Activated T-cell treated with anti-CD3 and anti-CD28 coated beads, Interleukin-2, amount 50 U/mL, for 24 hours (primary cell): ENCODE measurements around the gene VMA21.
A peak's percentile ranks its signal among the peaks of the same experiment; 100 is the strongest.

Source experiments
- DNase-seq: peaks from one replicate; pipeline ENCODE4 v3.0.0-alpha.2; 2020
- H3K27ac Mint-ChIP-seq: 2 replicates; pipeline ENCODE4 v1.8.0; 2020; ENCODE audit warnings: mild to moderate bottlenecking, mixed read lengths
- H3K27me3 Mint-ChIP-seq: 2 replicates; pipeline ENCODE4 v1.8.0; 2020; ENCODE audit warnings: mixed read lengths
- H3K36me3 Mint-ChIP-seq: 2 replicates; pipeline ENCODE4 v1.8.0; 2020; ENCODE audit warnings: low read depth, mixed read lengths
- H3K4me1 Mint-ChIP-seq: 2 replicates; pipeline ENCODE4 v1.8.0; 2020; ENCODE audit warnings: low read depth, mixed read lengths
- H3K4me3 Mint-ChIP-seq: 2 replicates; pipeline ENCODE4 v1.8.0; 2020; ENCODE audit warnings: mild to moderate bottlenecking, moderate library complexity, mixed read lengths
- H3K9me3 Mint-ChIP-seq: 2 replicates; pipeline ENCODE4 v1.8.0; 2020; ENCODE audit warnings: mixed read lengths

The VMA21 gene

GRCh38 chrX:151396825-151397740, at the start of gene VMA21:
Gene VMA21 (plus strand): TSS chrX:151397206. CDS start chrX:151397309, 103 bp downstream.
- DNase-seq = peak; percentile 86
- H3K36me3 Mint-ChIP-seq = peaks cover 43% of the 10 kb centered on the region
- H3K4me3 Mint-ChIP-seq = peak within 1 kb of the TSS; percentile 85
- no peaks in the 10 kb centered on the region for H3K9me3 Mint-ChIP-seq
- H3K4me1 Mint-ChIP-seq = peaks cover 57% of the 10 kb centered on the region
- H3K27ac Mint-ChIP-seq = peak within 1 kb of the TSS; percentile 97
- peaks cover 3% of the 10 kb centered on the region for H3K27me3 Mint-ChIP-seq

GRCh38 chrX:151359341-151359740, 37.7 kb upstream of the VMA21 start:
- H3K27me3 Mint-ChIP-seq = peaks cover 52% of the 10 kb centered on the region
- H3K27ac Mint-ChIP-seq = no peak overlapping the region
- H3K9me3 Mint-ChIP-seq = no peaks in the 10 kb centered on the region
- peaks cover 5% of the 10 kb centered on the region for H3K4me1 Mint-ChIP-seq
- H3K4me3 Mint-ChIP-seq = no peak overlapping the region
- DNase-seq = no peak
- no peaks in the 10 kb centered on the region for H3K36me3 Mint-ChIP-seq

- Mint-ChIP-seq H3K9me3 (no peaks in the 10 kb centered on the region), H3K27ac (no peak overlapping the region), H3K27me3 (peaks cover 51% of the 10 kb centered on the region), H3K4me1 (peaks cover 5% of the 10 kb centered on the region), H3K4me3 (peak overlapping the region; percentile 54), H3K36me3 (no peaks in the 10 kb centered on the region)
- peak; percentile 65 for DNase-seq
Observed at GRCh38 chrX:151359931-151360871, 36.8 kb upstream of the VMA21 start.

- Mint-ChIP-seq H3K36me3 (no peaks in the 10 kb centered on the region), H3K4me3 (no peak overlapping the region), H3K27ac (no peak overlapping the region), H3K9me3 (no peaks in the 10 kb centered on the region), H3K27me3 (peaks cover 44% of the 10 kb centered on the region), H3K4me1 (peaks cover 5% of the 10 kb centered on the region)
- no peak for DNase-seq
Observed at GRCh38 chrX:151363316-151363715, 33.7 kb upstream of the VMA21 start.

GRCh38 chrX:151365579-151365978, 31.4 kb upstream of the VMA21 start:
- H3K4me3 Mint-ChIP-seq = no peak overlapping the region
- H3K9me3 Mint-ChIP-seq = no peaks in the 10 kb centered on the region
- H3K27me3 Mint-ChIP-seq = peaks cover 45% of the 10 kb centered on the region
- H3K36me3 Mint-ChIP-seq = no peaks in the 10 kb centered on the region
- DNase-seq = no peak
- no peaks in the 10 kb centered on the region for H3K4me1 Mint-ChIP-seq
- no peak overlapping the region for H3K27ac Mint-ChIP-seq

GRCh38 chrX:151370906-151371305, 26.1 kb upstream of the VMA21 start:
- no peaks in the 10 kb centered on the region for H3K9me3 Mint-ChIP-seq
- no peak for DNase-seq

GRCh38 chrX:151384807-151385206, 12.2 kb upstream of the VMA21 start:
- no peak for DNase-seq
- no peak overlapping the region for H3K27ac Mint-ChIP-seq

More at GRCh38 chrX:151370906-151371305, 26.1 kb upstream of the VMA21 start:
- no peak overlapping the region for H3K4me3 Mint-ChIP-seq
- no peak overlapping the region for H3K27ac Mint-ChIP-seq
- no peaks in the 10 kb centered on the region for H3K36me3 Mint-ChIP-seq
- peaks cover 60% of the 10 kb centered on the region for H3K27me3 Mint-ChIP-seq
- no peaks in the 10 kb centered on the region for H3K4me1 Mint-ChIP-seq

GRCh38 chrX:151386838-151387459, 10.1 kb upstream of the VMA21 start:
- no peak for DNase-seq
- H3K4me3 Mint-ChIP-seq = no peak overlapping the region
- H3K36me3 Mint-ChIP-seq = no peaks in the 10 kb centered on the region
- peaks cover under 1% of the 10 kb centered on the region for H3K4me1 Mint-ChIP-seq
- H3K27me3 Mint-ChIP-seq = peaks cover 3% of the 10 kb centered on the region
- H3K9me3 Mint-ChIP-seq = no peaks in the 10 kb centered on the region
- no peak overlapping the region for H3K27ac Mint-ChIP-seq

More at GRCh38 chrX:151384807-151385206, 12.2 kb upstream of the VMA21 start:
- no peaks in the 10 kb centered on the region for H3K9me3 Mint-ChIP-seq
- H3K4me3 Mint-ChIP-seq = no peak overlapping the region
- H3K4me1 Mint-ChIP-seq = no peaks in the 10 kb centered on the region
- H3K36me3 Mint-ChIP-seq = no peaks in the 10 kb centered on the region
- H3K27me3 Mint-ChIP-seq = peaks cover 3% of the 10 kb centered on the region

- Mint-ChIP-seq H3K36me3 (no peaks in the 10 kb centered on the region), H3K4me3 (no peak overlapping the region), H3K27me3 (no peaks in the 10 kb centered on the region), H3K4me1 (peaks cover 33% of the 10 kb centered on the region), H3K27ac (no peak overlapping the region), H3K9me3 (no peaks in the 10 kb centered on the region)
- DNase-seq = no peak
Observed at GRCh38 chrX:151391722-151392121, 5.3 kb upstream of the VMA21 start.

- Mint-ChIP-seq H3K4me1 (peaks cover 33% of the 10 kb centered on the region), H3K27ac (peak overlapping the region; percentile 71), H3K36me3 (peaks cover 11% of the 10 kb centered on the region), H3K27me3 (no peaks in the 10 kb centered on the region), H3K4me3 (no peak overlapping the region), H3K9me3 (no peaks in the 10 kb centered on the region)
- DNase-seq = no peak
Observed at GRCh38 chrX:151393514-151393913, 3.5 kb upstream of the VMA21 start.

GRCh38 chrX:151396042-151396824, 773 bp upstream of the VMA21 start:
- peaks cover 35% of the 10 kb centered on the region for H3K36me3 Mint-ChIP-seq
- peaks cover 56% of the 10 kb centered on the region for H3K4me1 Mint-ChIP-seq
- peaks cover 3% of the 10 kb centered on the region for H3K27me3 Mint-ChIP-seq
- DNase-seq = peak; percentile 60
- H3K27ac Mint-ChIP-seq = peak overlapping the region; percentile 97
- H3K4me3 Mint-ChIP-seq = peak overlapping the region; percentile 79
- no peaks in the 10 kb centered on the region for H3K9me3 Mint-ChIP-seq

- Mint-ChIP-seq H3K4me1 (peaks cover 57% of the 10 kb centered on the region), H3K27me3 (peaks cover 3% of the 10 kb centered on the region)
- DNase-seq = no peak
Observed at GRCh38 chrX:151397741-151398070, 700 bp downstream of the VMA21 start.

GRCh38 chrX:151398346-151398745, 1.3 kb downstream of the VMA21 start:
- H3K27ac Mint-ChIP-seq = peak overlapping the region; percentile 93
- H3K4me1 Mint-ChIP-seq = peaks cover 54% of the 10 kb centered on the region
- H3K9me3 Mint-ChIP-seq = no peaks in the 10 kb centered on the region

More at GRCh38 chrX:151397741-151398070, 700 bp downstream of the VMA21 start:
- Mint-ChIP-seq H3K4me3 (peak overlapping the region; percentile 85), H3K27ac (peak overlapping the region; percentile 93), H3K9me3 (no peaks in the 10 kb centered on the region), H3K36me3 (peaks cover 47% of the 10 kb centered on the region)

More at GRCh38 chrX:151398346-151398745, 1.3 kb downstream of the VMA21 start:
- H3K27me3 Mint-ChIP-seq = peaks cover 5% of the 10 kb centered on the region
- peak overlapping the region; percentile 85 for H3K4me3 Mint-ChIP-seq
- H3K36me3 Mint-ChIP-seq = peaks cover 53% of the 10 kb centered on the region
- DNase-seq = no peak
